K562 (cell line): ENCODE measurements around the gene COPS6. TPM values are rescaled to one million over a fixed set of nuclear protein-coding genes. Genes with fewer than 3 reads are reported as not detected.

Experiments used
- ATAC-seq: fragments of 200-7000 bp; cut with Tn5 transposase; 3 replicates; pipeline ENCODE4 v1.9.1; 2020; ENCODE audit warnings: moderate library complexity
- BruUV-seq: library from RNA; stranded (reverse); fragments of 400-500 nt; replicated peaks from 2 replicates; lab custom pipeline; 2021; lab: Mats Ljungman, UMichigan
- CTCF ChIA-PET: fragments of 300-600 bp; formaldehyde crosslinking; extraction: SDS; loops from one replicate; lab custom pipeline; 2021; ENCODE audit warnings: low intra/inter-chr PET ratio; lab: Yijun Ruan, JAX
- POLR2A ChIA-PET: fragments of 300-600, 350-650 bp; sonication (Branson Sonifier 250); formaldehyde crosslinking; extraction: SDS; loops from one replicate; lab custom pipeline; 2021; ENCODE audit warnings: antibody characterized with exemption, inconsistent platforms; lab: Yijun Ruan, JAX
- DNase-seq, 4 experiments: peaks; one replicate each; pipeline versions ENCODE4 v3.0.0 to v3.0.0-alpha.2; 2011 to 2018; ENCODE audit warnings: low spot score in 3 of 4, mixed read lengths in 3 of 4; ENCODE audit errors: extremely low read depth in 1 of 4
- FAIRE-seq: peaks from 2 replicates; lab custom pipeline; 2011; peaks lifted over from hg19 to GRCh38; lab: Jason Lieb, UNC
- H2AFZ ChIP-seq: 2 replicates; pipeline ENCODE4 v1.6.0; 2011; ENCODE audit warnings: low read depth, low read length, control low read depth, inconsistent platforms
- H3K27ac ChIP-seq: fragments of 200-600 bp; 3 replicates; pipeline ENCODE4 v1.8.0; 2011; ENCODE audit warnings: low read depth, mild to moderate bottlenecking, control low read depth, inconsistent platforms, low read length, moderate library complexity, mixed read lengths; ENCODE audit errors: extremely low read depth
- H3K27me3 ChIP-seq, 2 experiments: fragments of 300-600 bp in 1 of 2; 2 replicates in 1 of 2; 3 replicates in 1 of 2; pipeline versions ENCODE4 v1.6.0 to v1.8.0; 2011; ENCODE audit warnings: inconsistent platforms in 2 of 2, low read length in 2 of 2, mild to moderate bottlenecking in 1 of 2, mixed read lengths in 1 of 2, moderate library complexity in 1 of 2; ENCODE audit not compliant: control insufficient read depth in 2 of 2, insufficient read depth in 2 of 2
- H3K36me3 ChIP-seq: fragments of 300-600 bp; 3 replicates; pipeline ENCODE4 v1.8.0; 2011; ENCODE audit warnings: mild to moderate bottlenecking, low read length, inconsistent platforms; ENCODE audit not compliant: control insufficient read depth, insufficient read depth
- H3K4me1 ChIP-seq, 2 experiments: fragments of 200-600 bp in 1 of 2; replicated peaks in 1 of 2; 2 replicates in 1 of 2; 3 replicates in 1 of 2; pipeline versions ENCODE4 v1.5.1 to v1.8.0; 2011; ENCODE audit warnings: inconsistent platforms in 2 of 2, low read length in 2 of 2, mild to moderate bottlenecking in 1 of 2, mixed read lengths in 1 of 2, moderate library complexity in 1 of 2; ENCODE audit not compliant: control insufficient read depth in 2 of 2, insufficient read depth in 2 of 2
- H3K4me2 ChIP-seq: 2 replicates; pipeline ENCODE4 v1.6.1; 2011; ENCODE audit warnings: low read length, control low read depth, inconsistent platforms, mixed read lengths; ENCODE audit not compliant: insufficient read depth
- H3K4me3 ChIP-seq: fragments of 200-600 bp; sonication (generic), shearing (Covaris generic); 2 replicates; pipeline ENCODE4 v1.5.1; 2016; ENCODE audit warnings: control low read depth, inconsistent platforms
- H3K79me2 ChIP-seq: fragments of 200-600 bp; 3 replicates; pipeline ENCODE4 v1.8.0; 2011; ENCODE audit warnings: low read length, inconsistent platforms; ENCODE audit not compliant: control insufficient read depth, insufficient read depth
- H3K9ac ChIP-seq, 2 experiments: 2 replicates each; pipeline versions ENCODE4 v1.6.0 to v1.6.1; 2011; ENCODE audit warnings: low read depth in 2 of 2, low read length in 2 of 2, control low read depth in 1 of 2, inconsistent platforms in 1 of 2, mild to moderate bottlenecking in 1 of 2, mixed read lengths in 1 of 2; ENCODE audit not compliant: insufficient read depth in 1 of 2
- H3K9me1 ChIP-seq: one replicate; pipeline ENCODE4 v1.6.0; 2011; ENCODE audit warnings: inconsistent platforms, mild to moderate bottlenecking, low read length, moderate library complexity; ENCODE audit not compliant: control insufficient read depth, insufficient read depth
- H3K9me3 ChIP-seq: replicated peaks from 2 replicates; pipeline ENCODE4 v1.5.1; 2011; ENCODE audit warnings: low read depth, low read length, inconsistent platforms; ENCODE audit not compliant: control insufficient read depth, insufficient read depth
- H4K20me1 ChIP-seq: replicated peaks from 2 replicates; pipeline ENCODE4 v1.6.1; 2011; ENCODE audit warnings: low read length, inconsistent platforms, mixed read lengths; ENCODE audit not compliant: control insufficient read depth, insufficient read depth
- DMBX1 ChIP-seq: fragments of 250-450 bp; sonication (Bioruptor Pico); IDR thresholded peaks from 2 replicates; pipeline ENCODE4 v1.8.0; 2022; ENCODE audit warnings: inconsistent platforms, mild to moderate bottlenecking, moderate library complexity, borderline replicate concordance
- PHF21A ChIP-seq: fragments of 450-650 bp; IDR thresholded peaks from 2 replicates; pipeline ENCODE4 v1.6.1; 2017; ENCODE audit warnings: low read depth, borderline replicate concordance
- POLR2AphosphoS5 ChIP-seq: IDR thresholded peaks from 2 replicates; pipeline ENCODE4 v1.6.1; 2011; ENCODE audit warnings: mild to moderate bottlenecking, low read depth, low read length, moderate library complexity; ENCODE audit not compliant: control insufficient read depth, insufficient read depth
- SIN3A ChIP-seq, 2 experiments: fragments of 150-350 bp in 1 of 2; IDR thresholded peaks; 2 replicates each; pipeline ENCODE4 v1.6.1; 2011 to 2016; ENCODE audit warnings: borderline replicate concordance in 2 of 2, low read depth in 2 of 2, low read length in 2 of 2, mild to moderate bottlenecking in 2 of 2, moderate library complexity in 2 of 2; ENCODE audit not compliant: control insufficient read depth in 1 of 2
- SP1 ChIP-seq: sonication (generic); formaldehyde crosslinking; IDR thresholded peaks from 2 replicates; pipeline ENCODE4 v1.8.1; 2022; ENCODE audit warnings: mild to moderate bottlenecking, missing genetic modification reagents
- TEAD4 ChIP-seq, 2 experiments: sonication (generic) in 1 of 2; formaldehyde crosslinking in 1 of 2; IDR thresholded peaks; 2 replicates each; pipeline versions ENCODE4 v1.6.1 to v1.8.0; 2012 to 2022; ENCODE audit warnings: borderline replicate concordance in 1 of 2, inconsistent platforms in 1 of 2, low read length in 1 of 2, mild to moderate bottlenecking in 1 of 2, missing genetic modification reagents in 1 of 2
- ZBTB8A ChIP-seq: fragments of 450-650 bp; IDR thresholded peaks from 2 replicates; pipeline ENCODE4 v1.6.1; 2018; ENCODE audit warnings: mild to moderate bottlenecking, moderate library complexity; ENCODE audit not compliant: partially characterized antibody
- ZFP91 ChIP-seq: sonication (generic); formaldehyde crosslinking; IDR thresholded peaks from 2 replicates; pipeline ENCODE4 v1.8.0; 2022; ENCODE audit warnings: mild to moderate bottlenecking, missing genetic modification reagents
- ZNF318 ChIP-seq, 2 experiments: fragments of 450-650 bp; IDR thresholded peaks; 2 replicates each; pipeline ENCODE4 v1.6.1; 2016; ENCODE audit warnings: mild to moderate bottlenecking in 2 of 2, borderline replicate concordance in 1 of 2, low read depth in 1 of 2, moderate library complexity in 1 of 2
- WGBS: fragments of 100-300 bp; shearing (Covaris generic); methylation state at CpG from one replicate; pipeline ENCODE4 v1.1.6; 2016; ENCODE audit warnings: low coverage, mixed read lengths; ENCODE audit not compliant: insufficient coverage; ENCODE audit errors: missing lambda C conversion rate; 5-methylcytosine and 5-hydroxymethylcytosine counted together
- in situ Hi-C: fragments of 300-500 bp; cut with MboI; formaldehyde crosslinking; loops from 4 replicates; pipeline ENCODE4 v1.15.0; 2018; ENCODE audit warnings: inconsistent platforms, mixed read lengths
- intact Hi-C: fragments of 100-400 bp; cut with micrococcal nuclease; formaldehyde crosslinking; loops from 2 replicates; pipeline ENCODE4 v1.14.2; 2022
- polyA plus RNA-seq, 8 experiments: library from polyadenylated mRNA; depleted of rRNA in 4 of 8; stranded (reverse) in 5 of 8; unstranded in 3 of 8; fragments of >200 nt; fragmentation: Nextera tagmentation in 2 of 8; fragmentation: Illumina TruSeq in 1 of 8; extraction: Ambion mirVana in 2 of 8; extraction: Trizol in 1 of 8; gene quantifications; 2 replicates each; pipeline versions ENCODE4 v1.2.1 to v1.2.3, GENCODE V29; 2011 to 2014; ENCODE audit warnings: inconsistent platforms in 1 of 8, missing spikeins in 1 of 8
- total RNA-seq, 7 experiments: library from RNA; depleted of rRNA in 6 of 7; stranded (reverse); fragments of >200 nt in 6 of 7; fragmentation: Illumina TruSeq in 2 of 7; extraction: Trizol in 2 of 7; gene quantifications; 2 replicates each; pipeline versions ENCODE4 v1.2.1 to v1.2.3, GENCODE V29; 2011 to 2021; ENCODE audit warnings: low replicate concordance in 1 of 7

COPS6 gene
- total and polyA plus RNA-seq, 9 of the 15 experiments (the other 6 are each of a cell fraction or from before 2014, with no cell fraction given), result 63.0 to 331 (median 168) TPM

- peak overlapping the region; percentile 92 to 98 for H3K9ac ChIP-seq
- peak in 1 of 4 experiments; percentile 35 for DNase-seq
- H2AFZ ChIP-seq, result peak overlapping the region; percentile 58; the same call in 1 of the 2 replicates
- H4K20me1 ChIP-seq, result no peaks in the 10 kb centered on the region
- TSS peak; percentile 46 for BruUV-seq
- peaks cover 10 to 26% of the 10 kb centered on the region in 2 experiments; a peak in 4 of 5 replicates for H3K4me1 ChIP-seq
- H3K79me2 ChIP-seq, result peaks cover 50% of the 10 kb centered on the region
- ChIA-PET CTCF (interaction anchor here (0.7 to 2.2 kb wide), 3 partner anchors 65 to 168 kb away, joined by 3 to 8 read pairs (median 5); no protein-coding TSS in a partner anchor), POLR2A (interaction anchor here (0.6 to 4.4 kb wide), 6 partner anchors 10 to 325 kb away, joined by 3 to 17 read pairs (median 4); partner anchors contain the start of genes AP4M1 and MCM7)
- peaks cover 40% of the 10 kb centered on the region for H3K36me3 ChIP-seq
- WGBS, result 1% methylated on average over 34 of the region's 34 CpGs
- intact Hi-C loops (loop anchor here (1.0 to 5.0 kb wide), 5 partner anchors 32 to 168 kb away; partner anchors contain the start of gene ZSCAN21), in situ Hi-C loops (no loop called here)
- peaks cover 4% of the 10 kb centered on the region for H3K9me1 ChIP-seq
- peak; percentile 33; the same call in 1 of the 3 replicates for ATAC-seq
- no peak for FAIRE-seq
- peaks cover 4% of the 10 kb centered on the region; the same call in 1 of the 2 replicates for H3K9me3 ChIP-seq
- peak overlapping the region; percentile 99 for H3K4me2 ChIP-seq
- peak overlapping the region; percentile 77 for H3K27ac ChIP-seq
- H3K4me3 ChIP-seq, result peak overlapping the region; percentile 67
- H3K27me3 ChIP-seq, result no peaks in the 10 kb centered on the region
- no peak for TF ChIP-seq DMBX1 (CRISPR knock-in tag)
- no peak for TF ChIP-seq PHF21A
- TF ChIP-seq ZNF318 (IDR thresholded peaks at IDR 0.05; ENCODE audit: borderline replicate concordance in 1 of 2, low read depth in 1 of 2), result no peak
- TF ChIP-seq POLR2AphosphoS5, result no peak
- no peak for TF ChIP-seq TEAD4 (IDR thresholded peaks at IDR 0.05; ENCODE audit: low read length)
- TF ChIP-seq TEAD4 (CRISPR knock-in tag; IDR thresholded peaks at IDR 0.05; ENCODE audit: borderline replicate concordance), result no peak
- TF ChIP-seq ZFP91, result no peak
- no peak for TF ChIP-seq SP1 (CRISPR knock-in tag)
- 0 out of 4 replicates have a peak, but pooled peaks of 1 of the 2 experiments have one; percentile 11 for TF ChIP-seq SIN3A (IDR thresholded peaks at IDR 0.05; ENCODE audit: borderline replicate concordance in 2 of 2, control insufficient read depth in 1 of 2, low read depth in 2 of 2, low read length in 2 of 2)
- no peak for TF ChIP-seq ZBTB8A
Observed at GRCh38 chr7:100080907-100081534, 7.7 kb upstream of the COPS6 start.
